ENCODE results near the gene ACIN1.

GRCh38 chr14:23140371-23140770 is 45.4 kb upstream of the ACIN1 start:
- no peak for TF ChIP-seq CTCF (conservative IDR thresholded peaks at IDR 0.05)
- TF ChIP-seq ZFX (IDR thresholded peaks at IDR 0.05) = no peak

Measured in C4-2B (cell line).